ENCODE results near the gene USP3.

DNA sequence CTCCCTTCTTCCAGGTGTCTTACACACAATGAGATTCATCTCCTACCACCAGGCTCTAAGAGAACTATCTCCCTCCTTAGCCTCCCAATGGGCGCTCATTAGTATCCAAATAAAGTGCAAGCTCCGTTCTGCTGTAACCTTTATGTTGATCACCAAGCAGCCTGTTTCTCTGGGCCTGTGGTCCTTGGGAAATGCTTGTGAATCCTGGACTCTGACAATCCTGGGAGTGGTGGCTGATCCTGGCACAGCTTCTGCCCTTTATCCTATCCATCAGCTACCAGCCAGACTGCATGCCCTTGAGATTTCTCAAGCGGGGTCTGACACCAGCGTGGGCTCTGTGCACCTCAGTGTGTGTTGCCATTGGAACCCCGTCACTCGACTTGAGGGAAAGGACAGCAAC, 26.1 kb upstream of the USP3 start:
- no peak for TF ChIP-seq YY1 (IDR thresholded peaks at IDR 0.05)
- TF ChIP-seq, protein P1, sequence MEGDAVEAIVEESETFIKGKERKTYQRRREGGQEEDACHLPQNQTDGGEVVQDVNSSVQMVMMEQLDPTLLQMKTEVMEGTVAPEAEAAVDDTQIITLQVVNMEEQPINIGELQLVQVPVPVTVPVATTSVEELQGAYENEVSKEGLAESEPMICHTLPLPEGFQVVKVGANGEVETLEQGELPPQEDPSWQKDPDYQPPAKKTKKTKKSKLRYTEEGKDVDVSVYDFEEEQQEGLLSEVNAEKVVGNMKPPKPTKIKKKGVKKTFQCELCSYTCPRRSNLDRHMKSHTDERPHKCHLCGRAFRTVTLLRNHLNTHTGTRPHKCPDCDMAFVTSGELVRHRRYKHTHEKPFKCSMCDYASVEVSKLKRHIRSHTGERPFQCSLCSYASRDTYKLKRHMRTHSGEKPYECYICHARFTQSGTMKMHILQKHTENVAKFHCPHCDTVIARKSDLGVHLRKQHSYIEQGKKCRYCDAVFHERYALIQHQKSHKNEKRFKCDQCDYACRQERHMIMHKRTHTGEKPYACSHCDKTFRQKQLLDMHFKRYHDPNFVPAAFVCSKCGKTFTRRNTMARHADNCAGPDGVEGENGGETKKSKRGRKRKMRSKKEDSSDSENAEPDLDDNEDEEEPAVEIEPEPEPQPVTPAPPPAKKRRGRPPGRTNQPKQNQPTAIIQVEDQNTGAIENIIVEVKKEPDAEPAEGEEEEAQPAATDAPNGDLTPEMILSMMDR (IDR thresholded peaks at IDR 0.05; ENCODE audit: low read depth, low read length, missing input control) = no peak
- TF ChIP-seq, protein P2, sequence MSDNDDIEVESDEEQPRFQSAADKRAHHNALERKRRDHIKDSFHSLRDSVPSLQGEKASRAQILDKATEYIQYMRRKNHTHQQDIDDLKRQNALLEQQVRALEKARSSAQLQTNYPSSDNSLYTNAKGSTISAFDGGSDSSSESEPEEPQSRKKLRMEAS (IDR thresholded peaks at IDR 0.05) = no peak
- no peak for TF ChIP-seq RAD21 (IDR thresholded peaks at IDR 0.05)
- TF ChIP-seq, protein P3, sequence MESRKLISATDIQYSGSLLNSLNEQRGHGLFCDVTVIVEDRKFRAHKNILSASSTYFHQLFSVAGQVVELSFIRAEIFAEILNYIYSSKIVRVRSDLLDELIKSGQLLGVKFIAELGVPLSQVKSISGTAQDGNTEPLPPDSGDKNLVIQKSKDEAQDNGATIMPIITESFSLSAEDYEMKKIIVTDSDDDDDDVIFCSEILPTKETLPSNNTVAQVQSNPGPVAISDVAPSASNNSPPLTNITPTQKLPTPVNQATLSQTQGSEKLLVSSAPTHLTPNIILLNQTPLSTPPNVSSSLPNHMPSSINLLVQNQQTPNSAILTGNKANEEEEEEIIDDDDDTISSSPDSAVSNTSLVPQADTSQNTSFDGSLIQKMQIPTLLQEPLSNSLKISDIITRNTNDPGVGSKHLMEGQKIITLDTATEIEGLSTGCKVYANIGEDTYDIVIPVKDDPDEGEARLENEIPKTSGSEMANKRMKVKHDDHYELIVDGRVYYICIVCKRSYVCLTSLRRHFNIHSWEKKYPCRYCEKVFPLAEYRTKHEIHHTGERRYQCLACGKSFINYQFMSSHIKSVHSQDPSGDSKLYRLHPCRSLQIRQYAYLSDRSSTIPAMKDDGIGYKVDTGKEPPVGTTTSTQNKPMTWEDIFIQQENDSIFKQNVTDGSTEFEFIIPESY (IDR thresholded peaks at IDR 0.05) = no peak
- TF ChIP-seq JUND (IDR thresholded peaks at IDR 0.05) = no peak
- no peak for TF ChIP-seq GABPA (IDR thresholded peaks at IDR 0.05 in 1 of 2, conservative IDR thresholded peaks at IDR 0.05 in 1 of 2)
- TF ChIP-seq, protein P4, sequence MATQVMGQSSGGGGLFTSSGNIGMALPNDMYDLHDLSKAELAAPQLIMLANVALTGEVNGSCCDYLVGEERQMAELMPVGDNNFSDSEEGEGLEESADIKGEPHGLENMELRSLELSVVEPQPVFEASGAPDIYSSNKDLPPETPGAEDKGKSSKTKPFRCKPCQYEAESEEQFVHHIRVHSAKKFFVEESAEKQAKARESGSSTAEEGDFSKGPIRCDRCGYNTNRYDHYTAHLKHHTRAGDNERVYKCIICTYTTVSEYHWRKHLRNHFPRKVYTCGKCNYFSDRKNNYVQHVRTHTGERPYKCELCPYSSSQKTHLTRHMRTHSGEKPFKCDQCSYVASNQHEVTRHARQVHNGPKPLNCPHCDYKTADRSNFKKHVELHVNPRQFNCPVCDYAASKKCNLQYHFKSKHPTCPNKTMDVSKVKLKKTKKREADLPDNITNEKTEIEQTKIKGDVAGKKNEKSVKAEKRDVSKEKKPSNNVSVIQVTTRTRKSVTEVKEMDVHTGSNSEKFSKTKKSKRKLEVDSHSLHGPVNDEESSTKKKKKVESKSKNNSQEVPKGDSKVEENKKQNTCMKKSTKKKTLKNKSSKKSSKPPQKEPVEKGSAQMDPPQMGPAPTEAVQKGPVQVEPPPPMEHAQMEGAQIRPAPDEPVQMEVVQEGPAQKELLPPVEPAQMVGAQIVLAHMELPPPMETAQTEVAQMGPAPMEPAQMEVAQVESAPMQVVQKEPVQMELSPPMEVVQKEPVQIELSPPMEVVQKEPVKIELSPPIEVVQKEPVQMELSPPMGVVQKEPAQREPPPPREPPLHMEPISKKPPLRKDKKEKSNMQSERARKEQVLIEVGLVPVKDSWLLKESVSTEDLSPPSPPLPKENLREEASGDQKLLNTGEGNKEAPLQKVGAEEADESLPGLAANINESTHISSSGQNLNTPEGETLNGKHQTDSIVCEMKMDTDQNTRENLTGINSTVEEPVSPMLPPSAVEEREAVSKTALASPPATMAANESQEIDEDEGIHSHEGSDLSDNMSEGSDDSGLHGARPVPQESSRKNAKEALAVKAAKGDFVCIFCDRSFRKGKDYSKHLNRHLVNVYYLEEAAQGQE (IDR thresholded peaks at IDR 0.05) = no peak
- no peak for TF ChIP-seq EGR1 (IDR thresholded peaks at IDR 0.05; ENCODE audit: low read depth in 2 of 2)
- no peak for TF ChIP-seq SP1 (IDR thresholded peaks at IDR 0.05)
- TF ChIP-seq RXRA (IDR thresholded peaks at IDR 0.05) = no peak
- no peak for TF ChIP-seq HNF4A (conservative IDR thresholded peaks at IDR 0.05)

All from liver (tissue), 3 donors.